Measurements from ENCODE around the gene SERPINA1.

- TF ChIP-seq EZH2 (IDR thresholded peaks at IDR 0.05; ENCODE audit: borderline replicate concordance, low read length) (no peak), CTCF (conservative IDR thresholded peaks at IDR 0.05 in 1 of 2, IDR thresholded peaks at IDR 0.05 in 1 of 2; ENCODE audit: extremely low read depth in 1 of 2, insufficient read depth in 1 of 2, low read depth in 1 of 2, low read length in 2 of 2) (no peak)
Observed at GRCh38 chr14:94384342-94384741, 4.1 kb downstream of the SERPINA1 start.
